ENCODE measurements around the gene GXYLT1.
"Not testable (repeated sequence)": the region's sequence is repeated elsewhere in the genome, so short reads cannot be mapped to it uniquely, and the experiment has no call there.

The GXYLT1 gene

DNA sequence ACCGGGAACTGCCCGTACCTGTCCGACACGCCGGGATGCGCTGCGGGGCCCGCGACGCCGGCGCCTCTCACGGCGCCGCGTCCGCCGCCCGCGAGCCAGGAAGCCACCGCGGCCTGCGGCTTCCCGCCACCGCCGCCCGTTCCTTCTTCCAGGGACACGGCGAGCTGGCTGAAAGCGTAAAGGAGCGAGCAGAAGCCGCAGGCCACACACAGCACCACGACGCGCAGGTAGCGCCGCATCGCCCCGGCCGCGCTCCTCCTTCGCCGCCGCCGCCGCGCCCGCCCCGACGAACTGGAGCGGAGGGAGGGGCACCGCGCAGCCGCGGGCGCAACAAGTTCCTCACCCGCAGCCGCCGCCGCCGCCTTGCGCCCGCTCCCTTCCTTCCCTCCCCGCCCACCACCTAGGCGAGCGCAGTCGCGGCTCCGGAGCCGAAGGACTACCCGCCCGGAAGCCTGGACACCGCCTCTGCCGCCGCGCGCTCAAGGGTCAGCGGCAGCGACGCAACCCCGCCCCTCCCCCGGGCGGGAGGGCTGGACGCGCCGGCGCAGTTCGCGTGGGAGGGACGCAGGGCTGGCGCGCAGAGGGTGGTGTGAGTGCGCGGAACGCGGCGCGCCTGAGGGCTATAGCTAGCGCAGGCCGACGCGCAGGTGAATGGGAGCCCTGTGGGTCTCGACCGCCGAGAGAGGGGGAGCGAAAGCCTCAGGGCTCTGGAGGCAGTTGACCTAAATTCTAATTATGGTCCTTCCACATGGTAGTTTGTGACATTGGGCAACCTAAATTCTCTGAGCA is at the start of gene GXYLT1:
Gene GXYLT1, minus strand, starts transcription at position 467 of the 789 bp plus-strand sequence. Its CDS starts 228 bp downstream, at position 239.
- peak; percentile 92 for DNase-seq

DNA sequence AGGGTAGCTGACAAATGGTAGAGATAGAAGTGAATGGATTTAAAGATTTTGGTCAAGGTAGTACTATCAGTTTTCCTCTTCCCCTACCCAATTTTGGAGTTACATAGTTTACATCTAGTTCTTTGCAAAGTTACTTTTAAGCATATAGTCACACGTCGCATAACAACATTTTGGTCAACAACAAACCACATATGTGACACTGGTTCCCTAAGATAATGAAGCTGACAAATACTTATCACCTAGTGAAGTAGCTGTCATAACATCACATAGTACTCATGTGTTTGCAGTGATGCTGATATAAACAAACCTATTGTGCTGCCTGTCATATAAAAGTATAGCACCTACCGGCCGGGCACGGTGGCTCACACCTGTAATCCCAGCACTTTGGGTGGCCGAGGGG is 48.0 kb upstream of the GXYLT1 start:
- no peak for DNase-seq

DNA sequence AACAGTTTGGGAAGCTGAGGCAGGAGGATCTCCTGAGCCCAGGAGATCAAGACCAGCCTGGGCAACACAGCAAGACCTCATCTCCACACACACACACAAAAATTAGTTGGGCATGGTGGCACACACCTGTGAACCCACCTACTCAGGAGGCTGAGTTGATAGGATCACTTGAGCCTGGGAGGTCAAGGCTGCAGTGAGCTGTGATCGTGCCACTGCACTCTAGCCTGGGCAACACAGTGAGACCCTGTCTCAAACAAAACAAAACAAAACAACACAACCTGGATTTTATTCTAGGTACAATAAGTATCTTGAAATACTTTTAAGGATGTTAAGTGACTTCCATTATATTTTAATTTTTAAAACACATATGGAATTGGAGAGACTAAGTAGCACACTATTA is 47.6 kb upstream of the GXYLT1 start:
- no peak for DNase-seq

- no peak for DNase-seq
Measured at GRCh38 chr12:42190376-42190775, 45.7 kb upstream of the GXYLT1 start.

- not testable (repeated sequence) for DNase-seq
Measured at GRCh38 chr12:42188275-42188674, 43.6 kb upstream of the GXYLT1 start.

GRCh38 chr12:42187799-42188198 is 43.1 kb upstream of the GXYLT1 start:
- DNase-seq = no peak

DNA sequence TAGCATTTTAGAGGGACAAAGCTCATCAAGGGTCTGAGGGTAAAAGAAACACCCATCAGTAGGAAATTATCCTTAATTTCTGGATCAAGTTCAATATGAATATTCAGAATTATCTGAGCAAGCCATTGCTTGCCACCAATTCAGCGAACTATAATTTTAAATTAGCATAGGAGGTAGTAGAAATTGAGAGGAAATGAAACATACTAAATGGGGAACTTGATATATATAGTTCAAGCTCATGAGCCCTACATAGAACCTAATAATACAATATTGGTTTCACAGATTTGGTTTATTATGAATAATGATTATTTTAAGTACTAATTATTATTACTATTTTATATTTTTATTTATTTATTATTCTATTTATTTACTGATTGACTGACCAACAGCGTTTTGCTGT is 42.1 kb upstream of the GXYLT1 start:
- DNase-seq = no peak

DNA sequence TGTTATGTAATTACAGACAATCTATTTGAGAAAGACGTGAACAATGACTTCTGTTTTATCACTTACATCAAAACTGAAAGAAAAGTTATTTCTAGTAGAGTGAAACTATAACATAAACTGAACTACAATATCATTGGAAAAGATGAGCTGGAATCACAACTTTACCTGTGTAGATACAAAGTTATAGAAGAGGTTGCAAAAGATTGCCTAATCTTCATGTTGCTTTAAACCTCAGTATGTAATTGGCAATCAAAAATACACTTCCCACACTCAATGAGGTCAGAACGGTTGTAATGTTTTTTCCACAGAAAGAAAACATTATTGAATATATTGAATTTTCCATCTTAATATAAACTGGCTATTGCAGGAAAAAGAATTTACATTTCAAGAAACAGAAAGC is 37.7 kb upstream of the GXYLT1 start:
- DNase-seq = no peak

DNA sequence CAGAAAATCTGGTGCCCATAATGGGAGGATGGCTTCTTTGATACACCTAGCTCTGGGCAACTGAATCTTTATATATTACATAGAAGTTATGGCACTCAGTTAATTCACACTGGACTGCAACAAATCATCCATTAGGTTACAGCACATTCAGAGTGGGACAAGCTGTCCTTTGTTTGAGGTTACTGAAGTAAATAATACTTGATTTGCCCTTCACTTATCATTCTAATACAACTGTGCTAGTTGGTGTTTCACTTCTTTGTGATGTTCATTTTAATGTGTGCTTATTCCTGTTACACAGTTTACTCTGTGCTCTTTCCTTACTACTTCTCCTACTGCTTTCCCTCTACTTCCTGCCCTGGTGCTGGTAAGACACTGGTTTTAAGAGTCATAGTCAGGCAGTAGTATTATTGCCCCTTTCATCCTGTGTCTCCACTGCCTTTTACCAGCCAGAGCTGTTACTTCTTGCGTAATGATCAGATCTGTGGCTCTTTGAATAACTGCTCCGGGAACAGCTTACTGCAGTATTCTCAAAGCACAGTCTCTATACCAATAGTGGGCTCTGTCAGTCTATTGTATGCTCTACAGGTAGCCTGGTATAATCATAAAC is 36.4 kb upstream of the GXYLT1 start:
- DNase-seq = no peak

DNA sequence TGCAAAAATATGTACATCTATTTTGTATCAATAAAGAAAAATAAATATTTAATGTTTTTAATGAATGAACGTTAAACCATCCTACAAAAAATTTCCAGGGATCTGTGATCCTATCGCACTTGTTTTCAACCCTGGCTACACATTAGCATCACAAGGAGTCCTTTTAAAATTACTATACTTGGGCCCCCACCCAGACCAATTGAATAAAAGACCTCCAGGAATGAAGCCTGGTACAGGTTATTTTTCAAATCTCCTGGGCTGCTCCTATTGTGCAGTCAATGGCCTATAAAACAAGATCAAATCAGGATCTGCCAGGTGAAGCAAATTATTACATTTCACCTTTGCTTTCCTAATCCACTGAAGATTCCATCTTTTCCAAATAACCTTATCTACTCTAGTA is 33.4 kb upstream of the GXYLT1 start:
- no peak for DNase-seq

DNA sequence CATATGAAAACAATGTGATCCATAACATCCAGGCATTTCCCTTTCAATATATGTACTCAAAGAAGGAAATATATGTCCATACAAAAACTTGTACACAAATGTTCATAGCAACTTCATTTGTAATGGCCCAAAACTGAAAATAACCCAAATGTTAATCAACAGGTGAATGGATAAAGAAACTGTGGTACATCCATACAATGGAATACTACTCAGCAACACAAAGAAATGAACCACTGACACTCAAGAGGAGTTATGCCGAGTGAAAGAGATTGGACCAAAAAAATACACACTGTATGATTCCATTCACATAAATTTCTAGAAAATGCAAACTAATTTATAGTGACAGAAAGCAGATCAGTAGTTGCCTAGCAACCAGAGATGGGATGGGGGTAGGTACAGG is 30.3 kb upstream of the GXYLT1 start:
- DNase-seq = no peak

DNA sequence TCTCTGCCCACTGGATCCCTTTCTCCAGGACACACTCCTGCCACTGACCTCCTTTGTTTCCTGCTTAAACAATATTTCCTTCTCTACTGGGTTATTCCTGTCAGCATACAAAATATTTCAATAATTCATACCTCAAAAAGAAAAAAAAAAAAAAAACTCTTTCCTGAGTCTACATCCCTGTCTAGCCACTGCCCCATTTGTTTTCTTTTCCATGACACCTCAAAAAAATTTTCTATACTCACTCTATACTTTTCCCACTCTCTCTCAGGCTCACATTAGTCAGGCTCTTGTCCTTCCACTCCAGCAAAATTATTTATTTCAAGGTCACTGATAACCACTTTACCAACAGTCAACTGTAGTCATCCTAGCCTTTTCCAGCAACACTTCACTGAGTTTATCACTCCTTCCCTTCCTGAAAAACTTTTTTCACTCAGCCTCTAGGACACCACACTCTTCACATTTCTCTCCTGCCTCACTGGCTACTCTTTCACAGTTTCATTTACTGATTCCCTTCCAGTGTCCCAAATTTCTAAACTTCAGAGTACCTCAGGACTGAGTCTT is 29.4 kb upstream of the GXYLT1 start:
- DNase-seq = no peak

GRCh38 chr12:42172441-42173210 is 28.0 kb upstream of the GXYLT1 start:
- no peak for DNase-seq

- no peak for DNase-seq
Measured at GRCh38 chr12:42167711-42168110, 23.0 kb upstream of the GXYLT1 start.

- DNase-seq = no peak
Measured at GRCh38 chr12:42166501-42166900, 21.8 kb upstream of the GXYLT1 start.

- DNase-seq = no peak
Measured at GRCh38 chr12:42163913-42164312, 19.2 kb upstream of the GXYLT1 start.

GRCh38 chr12:42162965-42163364 is 18.3 kb upstream of the GXYLT1 start:
- DNase-seq = no peak

DNA sequence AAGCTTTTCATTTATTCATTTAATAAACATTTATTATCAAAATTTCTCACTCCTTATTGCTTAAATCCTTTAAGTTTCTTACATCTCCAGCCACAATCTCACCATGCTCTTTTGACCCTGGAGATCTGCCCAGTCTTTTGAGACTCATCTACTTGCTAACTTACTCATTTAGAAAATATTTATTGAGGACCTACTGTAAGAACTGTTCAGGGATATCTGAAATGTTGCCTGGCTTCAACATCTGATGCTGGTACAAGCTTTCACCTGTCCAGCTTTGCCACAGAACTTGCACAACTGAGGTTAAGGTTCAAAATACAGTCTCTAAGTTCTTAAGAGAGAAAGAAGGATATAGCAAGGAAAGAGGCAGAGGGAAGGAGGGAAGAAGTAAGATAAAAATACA is 17.5 kb upstream of the GXYLT1 start:
- DNase-seq = no peak

DNA sequence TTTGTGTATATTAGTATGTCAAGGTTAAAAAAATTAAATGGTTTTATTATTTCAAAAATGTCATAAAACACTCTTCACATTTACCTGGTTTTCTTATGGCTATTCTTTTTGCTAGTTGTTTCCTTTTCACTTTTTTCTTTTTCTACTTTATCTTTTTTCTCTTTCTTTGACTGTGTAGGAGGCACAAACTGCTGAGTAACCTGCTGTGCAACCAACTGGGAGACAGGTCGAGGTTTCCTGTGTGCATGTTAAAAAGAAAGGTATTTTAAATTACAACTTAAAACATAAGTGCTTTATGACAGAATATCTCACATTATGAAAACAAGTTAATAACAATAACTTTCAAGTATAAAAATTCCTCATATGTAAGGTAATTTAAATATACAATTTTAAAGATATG is 16.9 kb upstream of the GXYLT1 start:
- DNase-seq = no peak

- DNase-seq = no peak
Measured at GRCh38 chr12:42156232-42156631, 11.6 kb upstream of the GXYLT1 start.

GRCh38 chr12:42145552-42146215 is 1.0 kb upstream of the GXYLT1 start:
- peak; percentile 16 for DNase-seq

DNA sequence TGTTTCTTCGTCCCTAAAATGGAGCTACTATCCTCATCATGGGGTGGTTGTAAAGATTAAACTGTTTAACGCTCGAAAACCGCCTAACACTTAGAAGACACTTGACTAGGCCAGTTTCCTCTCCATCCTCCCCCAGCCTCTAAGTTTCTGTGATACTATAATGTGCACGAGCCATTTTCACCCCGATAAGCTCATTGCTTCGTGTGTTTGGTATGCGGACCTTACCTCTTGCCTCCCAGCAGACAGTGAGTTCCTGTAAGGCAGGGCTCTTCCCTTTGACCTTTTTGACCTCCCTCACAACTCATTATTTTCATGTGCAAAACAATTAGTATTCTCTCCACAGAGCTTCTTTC is 499 bp upstream of the GXYLT1 start:
- peak; percentile 68 for DNase-seq

DNA sequence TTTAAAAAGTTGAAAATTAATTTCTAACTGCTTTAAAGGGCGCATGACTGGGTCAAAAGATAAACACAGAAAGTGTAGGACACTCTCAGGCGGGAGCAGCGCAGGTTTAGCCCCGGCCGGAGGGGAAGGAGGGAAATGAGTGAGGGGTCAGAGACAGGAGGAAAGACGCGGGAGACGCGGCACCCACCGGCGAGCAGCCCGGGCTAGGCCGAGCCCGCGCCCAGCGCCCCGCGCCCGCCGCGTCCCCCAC is 591 bp downstream of the GXYLT1 start:
- DNase-seq = no peak
